Astrocyte of the spinal cord (primary cell): ENCODE results near the gene OLFML3.
A peak's percentile ranks its signal among the peaks of the same experiment; 100 is the strongest.

Source experiments
- DNase-seq: peaks from one replicate; pipeline ENCODE4 v3.0.0; 2011; ENCODE audit warnings: low read depth, low spot score
- H3K4me3 ChIP-seq: 2 replicates; pipeline ENCODE4 v1.5.1; 2011; ENCODE audit warnings: low read depth, mild to moderate bottlenecking, low read length, moderate library complexity
- in situ Hi-C: cut with HindIII; loops from 2 replicates; pipeline ENCODE4 v1.10.0; 2017; ENCODE audit warnings: low sequenced_read_pairs
- TF ChIP-seq, protein P1 (sequence below): IDR thresholded peaks from 2 replicates; pipeline ENCODE4 v1.5.1; 2012; ENCODE audit warnings: low read depth, mild to moderate bottlenecking, low read length, inconsistent platforms

OLFML3 gene

DNA sequence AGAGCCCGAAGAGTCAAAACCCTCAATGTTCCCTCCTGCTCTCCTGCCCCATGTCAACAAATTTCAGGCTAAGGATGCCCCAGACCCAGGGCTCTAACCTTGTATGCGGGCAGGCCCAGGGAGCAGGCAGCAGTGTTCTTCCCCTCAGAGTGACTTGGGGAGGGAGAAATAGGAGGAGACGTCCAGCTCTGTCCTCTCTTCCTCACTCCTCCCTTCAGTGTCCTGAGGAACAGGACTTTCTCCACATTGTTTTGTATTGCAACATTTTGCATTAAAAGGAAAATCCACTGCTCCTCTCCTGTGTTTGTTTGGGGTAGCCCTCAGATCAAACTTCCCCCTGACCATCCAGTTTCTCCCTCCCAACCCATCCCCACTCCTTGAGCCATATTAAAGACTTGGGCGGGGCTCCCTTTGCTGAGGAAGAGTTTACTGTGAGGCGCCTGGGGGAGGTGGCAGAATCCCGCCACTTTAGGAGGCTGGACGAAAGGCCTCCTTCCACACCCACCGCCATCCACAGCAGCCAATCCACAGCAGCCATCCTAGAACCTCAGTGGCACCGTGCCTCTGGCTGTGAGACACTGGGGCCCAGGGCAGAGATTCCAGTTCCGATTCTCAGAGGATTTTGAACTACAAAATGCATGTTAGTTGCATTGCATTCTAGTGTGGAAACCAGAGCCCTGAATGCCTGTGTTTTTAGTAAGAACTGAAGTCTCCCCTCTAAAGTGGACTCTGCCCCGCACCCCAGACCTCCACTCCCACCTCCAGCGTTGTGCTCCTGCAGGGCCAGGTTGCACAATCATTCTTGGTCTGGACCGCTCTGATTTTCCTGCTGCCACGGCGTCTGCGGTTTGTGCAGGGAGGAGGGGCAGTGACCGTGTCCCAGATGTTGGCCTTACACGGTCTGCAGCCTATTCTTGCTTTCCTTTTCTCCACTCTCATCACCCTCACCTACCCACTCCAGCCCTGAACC, 3.0 kb downstream of the OLFML3 start:
- H3K4me3 ChIP-seq, result no peak overlapping the region
- TF ChIP-seq, protein P1, sequence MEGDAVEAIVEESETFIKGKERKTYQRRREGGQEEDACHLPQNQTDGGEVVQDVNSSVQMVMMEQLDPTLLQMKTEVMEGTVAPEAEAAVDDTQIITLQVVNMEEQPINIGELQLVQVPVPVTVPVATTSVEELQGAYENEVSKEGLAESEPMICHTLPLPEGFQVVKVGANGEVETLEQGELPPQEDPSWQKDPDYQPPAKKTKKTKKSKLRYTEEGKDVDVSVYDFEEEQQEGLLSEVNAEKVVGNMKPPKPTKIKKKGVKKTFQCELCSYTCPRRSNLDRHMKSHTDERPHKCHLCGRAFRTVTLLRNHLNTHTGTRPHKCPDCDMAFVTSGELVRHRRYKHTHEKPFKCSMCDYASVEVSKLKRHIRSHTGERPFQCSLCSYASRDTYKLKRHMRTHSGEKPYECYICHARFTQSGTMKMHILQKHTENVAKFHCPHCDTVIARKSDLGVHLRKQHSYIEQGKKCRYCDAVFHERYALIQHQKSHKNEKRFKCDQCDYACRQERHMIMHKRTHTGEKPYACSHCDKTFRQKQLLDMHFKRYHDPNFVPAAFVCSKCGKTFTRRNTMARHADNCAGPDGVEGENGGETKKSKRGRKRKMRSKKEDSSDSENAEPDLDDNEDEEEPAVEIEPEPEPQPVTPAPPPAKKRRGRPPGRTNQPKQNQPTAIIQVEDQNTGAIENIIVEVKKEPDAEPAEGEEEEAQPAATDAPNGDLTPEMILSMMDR, result no peak
- in situ Hi-C loops, result no loop called here
- peak; percentile 73 for DNase-seq

DNA sequence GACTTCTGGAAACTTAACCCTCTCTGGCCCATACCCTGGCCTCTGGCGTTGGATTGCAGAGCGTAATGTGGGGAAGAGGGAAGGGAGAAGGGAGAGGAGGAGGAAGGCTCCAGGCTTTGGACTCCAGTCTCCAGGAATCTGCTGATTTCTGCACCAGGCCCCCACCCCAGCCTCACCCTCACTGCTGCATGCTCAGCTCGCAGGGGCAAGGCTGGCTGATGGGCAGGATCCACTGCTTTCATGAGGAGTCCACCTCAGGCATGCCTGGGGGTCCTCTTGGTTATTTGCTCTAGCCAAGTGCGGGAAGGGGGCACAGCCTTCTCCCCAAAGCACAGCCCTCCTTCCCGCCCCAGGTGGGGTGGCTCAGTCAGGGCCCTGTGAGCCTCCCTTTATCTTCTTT, 3.7 kb downstream of the OLFML3 start:
- DNase-seq, result no peak
- TF ChIP-seq, protein P1, result no peak
- in situ Hi-C loops, result no loop called here
- H3K4me3 ChIP-seq, result no peak overlapping the region

DNA sequence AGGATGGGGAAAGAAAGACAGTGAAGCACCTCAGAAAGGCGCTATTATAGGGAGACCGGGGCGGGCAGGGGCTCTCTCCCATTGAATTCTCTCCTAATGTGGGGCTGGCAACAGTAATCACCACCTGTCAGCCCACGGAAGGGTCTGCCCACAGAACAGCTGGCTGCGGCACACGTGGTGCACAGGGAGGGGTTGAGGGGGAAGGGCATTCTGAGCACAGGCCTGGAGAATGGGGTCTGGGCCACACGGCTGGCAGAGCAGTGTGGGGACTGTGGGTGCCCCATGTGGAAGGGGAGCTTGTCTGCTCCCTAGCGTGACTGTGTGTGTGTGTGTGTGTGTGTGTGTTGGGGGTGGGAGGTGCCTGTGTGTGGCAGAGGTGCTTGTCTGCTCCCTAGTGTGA, 4.1 kb downstream of the OLFML3 start:
- TF ChIP-seq, protein P1, result no peak
- in situ Hi-C loops, result no loop called here
- no peak for DNase-seq
- no peak overlapping the region for H3K4me3 ChIP-seq

DNA sequence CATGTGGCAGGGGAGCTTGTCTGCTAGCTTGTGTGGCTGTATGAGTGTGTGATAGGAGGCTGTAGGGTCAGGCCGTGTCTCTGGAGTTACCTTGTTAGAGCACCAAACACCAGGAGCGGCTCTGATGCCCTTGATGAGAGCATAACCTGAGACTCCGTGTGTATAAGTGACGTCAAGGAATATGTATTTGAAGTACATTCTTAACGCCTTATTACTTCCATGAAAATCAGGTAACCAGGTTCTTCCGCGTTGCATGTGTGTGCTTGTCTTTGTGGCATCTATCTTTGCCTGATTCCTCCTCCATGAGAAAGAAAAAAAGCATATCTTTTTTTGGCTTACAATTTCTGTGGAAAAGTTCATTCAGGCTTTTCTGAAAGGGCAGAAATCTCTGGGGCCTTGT, 4.6 kb downstream of the OLFML3 start:
- in situ Hi-C loops, result no loop called here
- DNase-seq, result no peak
- H3K4me3 ChIP-seq, result no peak overlapping the region
- TF ChIP-seq, protein P1, result no peak

DNA sequence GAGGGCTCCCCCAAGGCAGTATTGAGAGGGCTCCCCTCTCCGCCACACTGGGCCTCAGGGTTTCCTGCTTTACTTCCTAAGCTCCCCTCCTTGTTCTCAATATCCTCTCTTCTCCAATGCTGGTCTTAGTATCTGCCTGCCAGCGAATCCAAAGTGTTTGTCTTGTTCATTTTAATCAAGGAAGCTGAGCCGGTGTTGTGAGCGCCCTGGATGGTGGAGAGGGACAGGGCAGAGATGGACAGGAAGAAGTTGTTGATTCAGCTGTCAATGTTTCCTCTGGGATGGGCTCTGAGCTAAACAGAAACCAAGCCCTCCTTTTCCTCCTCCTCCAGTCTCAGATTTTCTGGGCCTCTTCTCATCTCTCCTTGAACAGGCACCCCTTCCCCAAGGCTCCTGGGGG, 5.4 kb downstream of the OLFML3 start:
- peak; percentile 20 for DNase-seq
- in situ Hi-C loops, result no loop called here
- H3K4me3 ChIP-seq, result no peak overlapping the region
- TF ChIP-seq, protein P1, result no peak

DNA sequence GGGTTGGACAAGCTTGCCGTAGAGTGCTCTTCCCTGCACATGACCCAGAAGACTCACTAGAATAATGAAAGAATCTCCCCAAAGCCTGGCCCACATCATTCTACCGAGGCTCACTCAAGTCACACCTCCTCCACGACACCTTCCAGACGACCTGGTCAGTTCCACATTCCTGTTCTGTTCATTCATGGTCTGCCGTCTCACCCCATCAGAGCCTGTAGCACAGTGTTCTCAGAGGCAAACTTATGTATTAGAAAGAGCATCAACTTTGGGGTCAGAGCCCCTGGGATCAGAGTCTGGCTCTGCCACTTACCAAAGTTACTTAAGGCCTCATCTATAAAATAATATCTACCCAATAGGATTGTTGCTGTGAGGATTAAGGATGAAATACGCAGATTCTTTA, 7.5 kb downstream of the OLFML3 start:
- TF ChIP-seq, protein P1, result no peak
- in situ Hi-C loops, result no loop called here
- DNase-seq, result no peak
- no peak overlapping the region for H3K4me3 ChIP-seq
